Measurements from ENCODE around the gene CCNQ. TPM values are rescaled to one million over a fixed set of nuclear protein-coding genes. Genes with fewer than 3 reads are reported as not detected.

Gene CCNQ
- total RNA-seq, 3 donors from 2014 or later: 13.1 to 19.9 (median 16.0) TPM

- Histone ChIP-seq H3K9me3 (no peaks in the 10 kb centered on the region), H3K36me3 (ENCODE audit: low read depth) (no peaks in the 10 kb centered on the region), H3K4me3 (no peak overlapping the region), H3K4me1 (ENCODE audit: low read depth) (no peaks in the 10 kb centered on the region)
- no peak for TF ChIP-seq CTCF (IDR thresholded peaks at IDR 0.05)
- intact Hi-C loops (cut with DNase I, micrococcal nuclease): no loop called here
- ATAC-seq (no peak), DNase-seq (no peak)
These were observed 59.0 kb downstream of the CCNQ start for GRCh38 chrX:153539979-153540358.

GRCh38 chrX:153539171-153539978, 59.6 kb downstream of the CCNQ start:
- peak; percentile 70 for TF ChIP-seq CTCF (IDR thresholded peaks at IDR 0.05)
- Histone ChIP-seq H3K4me1 (ENCODE audit: low read depth) (no peaks in the 10 kb centered on the region), H3K4me3 (no peak overlapping the region), H3K9me3 (no peaks in the 10 kb centered on the region), H3K36me3 (ENCODE audit: low read depth) (no peaks in the 10 kb centered on the region)
- DNase-seq: peak; percentile 69 to 71 (median 70)
- peak; percentile 90 for ATAC-seq
- intact Hi-C loops (cut with DNase I, micrococcal nuclease): no loop called here

GRCh38 chrX:153538424-153538823, 60.5 kb downstream of the CCNQ start:
- intact Hi-C loops (cut with DNase I, micrococcal nuclease): no loop called here
- no peak for TF ChIP-seq CTCF (IDR thresholded peaks at IDR 0.05)
- Histone ChIP-seq H3K4me1 (ENCODE audit: low read depth) (no peaks in the 10 kb centered on the region), H3K4me3 (no peak overlapping the region), H3K36me3 (ENCODE audit: low read depth) (no peaks in the 10 kb centered on the region), H3K9me3 (no peaks in the 10 kb centered on the region)
- ATAC-seq (no peak), DNase-seq (no peak)

Other genes with a start within 250 kb of the CCNQ start
- not detected for gene PNMA6E, start 197.8 kb downstream of the CCNQ start, total RNA-seq
- 1 to 10 TPM in 1 of 3 donors, under 1 TPM in 2; 0.17 to 1.6 (median 0.22) TPM for gene ZFP92, start 187.7 kb downstream of the CCNQ start, total RNA-seq
- gene TREX2, start 153.1 kb downstream of the CCNQ start, total RNA-seq: 1 to 10 TPM in 1 of 3 donors, under 1 TPM in 2; 0.55 to 1.2 (median 0.63) TPM
- gene HAUS7, start 128.6 kb downstream of the CCNQ start, total RNA-seq: 10 to 100 TPM; 14.2 to 22.5 (median 19.5) TPM
- gene BGN, start 104.2 kb downstream of the CCNQ start, total RNA-seq: 10 to 100 TPM in 2 of 3 donors, 1 to 10 TPM in 1; 3.5 to 21.8 (median 10.1) TPM
- gene ATP2B3, start 81.5 kb downstream of the CCNQ start, total RNA-seq: 1 to 10 TPM in 1 of 3 donors, under 1 TPM in 1, not detected in 1; 0.07 to 1.1 TPM
- gene DUSP9, start 48.1 kb upstream of the CCNQ start, total RNA-seq: not detected
- 10 to 100 TPM in 1 of 3 donors, 1 to 10 TPM in 2; 4.6 to 63.0 (median 5.5) TPM for gene PNCK, start 74.7 kb upstream of the CCNQ start, total RNA-seq
- 100 to 1,000 TPM; 214 to 313 (median 251) TPM for gene SLC6A8, start 88.8 kb upstream of the CCNQ start, total RNA-seq
- gene BCAP31, start 125.2 kb upstream of the CCNQ start, total RNA-seq: 100 to 1,000 TPM; 158 to 209 (median 181) TPM
- gene ABCD1, start 125.7 kb upstream of the CCNQ start, total RNA-seq: 10 to 100 TPM; 13.0 to 27.3 (median 13.0) TPM
- 10 to 100 TPM in 1 of 3 donors, 1 to 10 TPM in 2; 3.0 to 44.9 (median 3.3) TPM for gene PLXNB3, start 165.1 kb upstream of the CCNQ start, total RNA-seq
- 1 to 10 TPM in 2 of 3 donors, under 1 TPM in 1; 0.55 to 4.6 (median 1.0) TPM for gene SRPK3, start 181.9 kb upstream of the CCNQ start, total RNA-seq
- gene IDH3G, start 195.2 kb upstream of the CCNQ start, total RNA-seq: 10 to 100 TPM; 57.8 to 89.9 (median 79.3) TPM
- gene SSR4, start 195.5 kb upstream of the CCNQ start, total RNA-seq: 100 to 1,000 TPM; 129 to 297 (median 174) TPM
- gene PDZD4, start 231.4 kb upstream of the CCNQ start, total RNA-seq: 10 to 100 TPM in 1 of 3 donors, 1 to 10 TPM in 2; 1.5 to 24.2 (median 2.8) TPM

Data from mucosa of descending colon (tissue), 3 donors.